PC-9 (cell line): Measurements from ENCODE around the gene STIMATE. TPM values are rescaled to one million over a fixed set of nuclear protein-coding genes. Genes with fewer than 3 reads are reported as not detected.

Experiments used
- BruUV-seq: library from RNA; stranded (reverse); fragments of 400-500 nt; replicated peaks from 2 replicates; lab custom pipeline; 2021; lab: Mats Ljungman, UMichigan
- CTCF ChIA-PET: fragments of 300-600 bp; sonication (Branson Sonifier 250); formaldehyde crosslinking; loops from one replicate; lab custom pipeline; 2022; ENCODE audit warnings: antibody characterized with exemption; lab: Charles Lee
- POLR2A ChIA-PET: fragments of 300-600 bp; sonication (Branson Sonifier 250); formaldehyde crosslinking; loops from one replicate; lab custom pipeline; 2022; ENCODE audit warnings: antibody characterized with exemption; ENCODE audit not compliant: unreplicated experiment; lab: Charles Lee
- DNase-seq, 2 experiments: peaks; one replicate each; pipeline versions ENCODE4 v3.0.0 to v3.0.0-alpha.2; 2015 to 2022; ENCODE audit warnings: mixed read lengths in 1 of 2
- H2AFZ ChIP-seq: fragments of 200-600 bp; sonication (generic); 2 replicates; pipeline ENCODE4 v1.8.1; 2017; ENCODE audit warnings: antibody characterized with exemption
- H3F3A ChIP-seq: fragments of 200-600 bp; sonication (generic); 2 replicates; pipeline ENCODE4 v1.8.1; 2017; ENCODE audit warnings: antibody characterized with exemption, mild to moderate bottlenecking, low read depth; ENCODE audit not compliant: insufficient read depth
- H3K27ac ChIP-seq: fragments of 200-600 bp; sonication (generic); 2 replicates; pipeline ENCODE4 v1.6.1; 2016; ENCODE audit warnings: mixed run types
- H3K27me3 ChIP-seq: fragments of 200-600 bp; sonication (generic); 2 replicates; pipeline ENCODE4 v1.6.1; 2016; ENCODE audit warnings: low read depth, mixed run types; ENCODE audit not compliant: insufficient read depth
- H3K36me3 ChIP-seq: fragments of 200-600 bp; sonication (generic); 2 replicates; pipeline ENCODE4 v1.6.1; 2016; ENCODE audit warnings: low read depth, mixed run types
- H3K4me1 ChIP-seq: fragments of 200-600 bp; sonication (generic); replicated peaks from 2 replicates; pipeline ENCODE4 v1.6.1; 2016; ENCODE audit warnings: mixed run types; ENCODE audit not compliant: insufficient read depth
- H3K4me2 ChIP-seq: fragments of 200-600 bp; sonication (generic); 2 replicates; pipeline ENCODE4 v1.6.1; 2017; ENCODE audit warnings: mixed run types
- H3K4me3 ChIP-seq: fragments of 200-600 bp; sonication (generic); 2 replicates; pipeline ENCODE4 v1.6.1; 2016; ENCODE audit warnings: mixed run types
- H3K79me2 ChIP-seq: fragments of 200-600 bp; sonication (generic); 2 replicates; pipeline ENCODE4 v1.6.1; 2017; ENCODE audit warnings: low read depth, mixed run types
- H3K9me2 ChIP-seq: fragments of 200-600 bp; sonication (generic); 2 replicates; pipeline ENCODE4 v1.8.1; 2017; ENCODE audit warnings: mild to moderate bottlenecking; ENCODE audit not compliant: insufficient read depth
- H3K9me3 ChIP-seq: fragments of 200-600 bp; sonication (generic); 2 replicates; pipeline ENCODE4 v1.8.1; 2016; ENCODE audit warnings: low read depth; ENCODE audit not compliant: insufficient read depth
- H4K20me1 ChIP-seq: fragments of 200-600 bp; sonication (generic); 2 replicates; pipeline ENCODE4 v1.8.1; 2017; ENCODE audit not compliant: insufficient read depth
- CTCF ChIP-seq: fragments of 200-600 bp; sonication (generic); conservative IDR thresholded peaks from 2 replicates; pipeline ENCODE4 v1.6.1; 2017; ENCODE audit warnings: mixed run types, antibody characterized with exemption, mild to moderate bottlenecking, moderate library complexity
- EZH2 ChIP-seq: fragments of 200-600 bp; sonication (generic); IDR thresholded peaks from 2 replicates; pipeline ENCODE4 v1.8.0; 2017; ENCODE audit warnings: antibody characterized with exemption, low read depth
- intact Hi-C: fragments of 100-400 bp; cut with micrococcal nuclease; formaldehyde crosslinking; loops from one replicate; pipeline ENCODE4 v1.10.0; 2022; ENCODE audit not compliant: unreplicated experiment
- total RNA-seq: library from RNA; stranded (reverse); gene quantifications from 2 replicates; pipeline ENCODE4 v1.2.3, GENCODE V29; 2021

Gene STIMATE
- total RNA-seq, 1 experiment from 2014 or later: 16.8 TPM

GRCh38 chr3:52915294-52915693, 17.9 kb upstream of the STIMATE start:
- Histone ChIP-seq H3K27ac (no peak overlapping the region), H3K79me2 (no peaks in the 10 kb centered on the region), H3K4me2 (no peak overlapping the region), H3K4me3 (no peak overlapping the region), H3F3A (no peaks in the 10 kb centered on the region), H3K27me3 (no peaks in the 10 kb centered on the region), H4K20me1 (no peaks in the 10 kb centered on the region), H3K36me3 (0 out of 2 replicates have a peak, but pooled peaks cover 5% of the 10 kb centered on the region), H3K4me1 (no peaks in the 10 kb centered on the region), H2AFZ (no peak overlapping the region), H3K9me3 (no peaks in the 10 kb centered on the region), H3K9me2 (no peaks in the 10 kb centered on the region)
- no peak for DNase-seq
- CTCF ChIA-PET: no interaction called here
- POLR2A ChIA-PET: no interaction called here
- no TSS peak for BruUV-seq
- intact Hi-C loops: no loop called here
- no peak for TF ChIP-seq EZH2
- TF ChIP-seq CTCF: no peak

DNA sequence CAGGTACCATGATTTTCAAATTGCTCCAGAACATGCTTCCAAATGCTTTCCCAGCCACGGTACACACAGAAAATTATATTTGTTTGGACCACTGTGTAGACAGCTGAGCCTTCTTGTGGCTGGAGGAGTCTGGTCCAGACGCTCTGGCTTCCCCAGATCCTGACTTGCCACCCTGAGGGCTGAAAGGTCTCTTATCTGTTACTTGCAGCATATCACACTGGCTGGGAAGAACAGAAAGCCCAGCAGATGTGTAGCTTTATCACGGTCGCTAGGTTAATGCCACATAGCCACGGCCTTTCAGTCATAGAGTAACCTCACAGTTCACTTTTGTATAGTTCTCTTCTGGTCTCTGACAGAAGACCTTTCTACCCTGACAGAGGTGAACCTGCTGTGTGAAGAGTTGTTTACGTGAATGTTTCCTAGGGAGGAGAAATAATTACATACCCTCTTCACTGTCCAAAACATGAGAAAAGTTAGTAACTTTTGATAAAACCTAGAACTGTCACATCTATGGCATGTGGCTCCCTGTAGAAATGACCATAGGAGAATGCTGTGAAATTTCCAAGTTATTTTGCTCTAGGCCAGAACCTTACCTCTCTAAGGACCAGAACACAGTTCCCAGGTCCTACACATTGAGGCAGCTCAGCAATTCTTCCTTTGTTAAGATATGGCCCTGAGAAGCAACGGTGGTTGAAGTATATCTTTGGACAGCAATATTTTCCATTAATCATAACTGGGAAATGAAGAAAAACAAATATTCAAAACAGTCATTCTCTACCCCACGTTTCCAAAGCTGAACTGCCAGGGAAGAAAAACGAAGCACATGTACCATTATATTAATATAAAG, 15.8 kb upstream of the STIMATE start:
- no peaks in the 10 kb centered on the region for H3K79me2 ChIP-seq
- H4K20me1 ChIP-seq: no peaks in the 10 kb centered on the region
- H3F3A ChIP-seq: no peaks in the 10 kb centered on the region
- H3K27ac ChIP-seq: no peak overlapping the region
- no peak overlapping the region for H2AFZ ChIP-seq
- no peaks in the 10 kb centered on the region for H3K4me1 ChIP-seq
- BruUV-seq: no TSS peak
- intact Hi-C loops: no loop called here
- no peak for DNase-seq
- ChIA-PET POLR2A (no interaction called here), CTCF (interaction anchor here (0.6 kb wide), 1 partner anchor 68 kb away, joined by 5 read pairs; no protein-coding TSS in a partner anchor)
- no peak overlapping the region for H3K4me2 ChIP-seq
- no peaks in the 10 kb centered on the region for H3K9me3 ChIP-seq
- TF ChIP-seq EZH2: no peak
- no peak for TF ChIP-seq CTCF
- no peaks in the 10 kb centered on the region for H3K27me3 ChIP-seq
- no peak overlapping the region for H3K4me3 ChIP-seq
- no peaks in the 10 kb centered on the region for H3K9me2 ChIP-seq
- H3K36me3 ChIP-seq: 0 out of 2 replicates have a peak, but pooled peaks cover 9% of the 10 kb centered on the region

DNA sequence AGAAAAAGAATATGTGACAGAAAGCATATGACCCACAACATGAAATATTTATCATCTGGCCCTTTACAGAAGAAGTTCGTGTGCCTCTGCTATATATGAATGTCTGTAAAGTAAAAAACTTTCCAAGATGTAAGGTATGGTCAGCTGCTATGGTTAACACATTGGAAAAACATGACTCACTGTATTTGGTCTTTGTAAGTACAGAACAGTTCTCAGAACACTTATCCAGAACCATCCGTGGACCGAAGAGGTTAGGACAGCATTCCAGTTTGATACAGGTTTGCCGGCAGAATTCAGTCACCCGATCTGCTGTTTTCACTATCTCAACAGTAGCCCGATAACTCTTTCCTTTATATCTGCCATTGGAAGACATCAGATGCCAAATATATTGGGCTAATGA, 13.5 kb upstream of the STIMATE start:
- no TSS peak for BruUV-seq
- H3K27me3 ChIP-seq: no peaks in the 10 kb centered on the region
- DNase-seq: no peak
- no peaks in the 10 kb centered on the region for H3K79me2 ChIP-seq
- H3K36me3 ChIP-seq: 0 out of 2 replicates have a peak, but pooled peaks cover 9% of the 10 kb centered on the region
- H3K9me2 ChIP-seq: no peaks in the 10 kb centered on the region
- no peaks in the 10 kb centered on the region for H3K4me1 ChIP-seq
- no peak overlapping the region for H3K4me3 ChIP-seq
- no peaks in the 10 kb centered on the region for H4K20me1 ChIP-seq
- no peak overlapping the region for H2AFZ ChIP-seq
- no peaks in the 10 kb centered on the region for H3K9me3 ChIP-seq
- TF ChIP-seq EZH2: no peak
- TF ChIP-seq CTCF: no peak
- intact Hi-C loops: no loop called here
- CTCF ChIA-PET: no interaction called here
- H3F3A ChIP-seq: no peaks in the 10 kb centered on the region
- H3K27ac ChIP-seq: no peak overlapping the region
- H3K4me2 ChIP-seq: no peak overlapping the region
- POLR2A ChIA-PET: interaction anchor here (0.5 kb wide), 1 partner anchor 174 kb away, joined by 4 read pairs; no protein-coding TSS in a partner anchor
